WERI-Rb-1 (cell line): ENCODE measurements around the gene TMEM127.

Experiments
- DNase-seq: peaks from one replicate; pipeline ENCODE4 v3.0.0-alpha.2; 2020
- H3K27ac ChIP-seq: fragments of 250-450 bp; sonication (Bioruptor Pico); 2 replicates; pipeline ENCODE4 v1.5.1; 2020; ENCODE audit warnings: mild to moderate bottlenecking, moderate library complexity
- H3K27me3 ChIP-seq: fragments of 250-450 bp; sonication (Bioruptor Pico); 2 replicates; pipeline ENCODE4 v1.5.1; 2021; ENCODE audit warnings: mild to moderate bottlenecking, low read depth, moderate library complexity; ENCODE audit not compliant: insufficient read depth, severe bottlenecking
- H3K36me3 ChIP-seq: fragments of 250-450 bp; sonication (Bioruptor Pico); 2 replicates; pipeline ENCODE4 v1.5.1; 2020; ENCODE audit warnings: mild to moderate bottlenecking, moderate library complexity
- H3K4me3 ChIP-seq: 2 replicates; pipeline ENCODE4 v1.5.1; 2011; ENCODE audit warnings: low read depth, mild to moderate bottlenecking, control low read depth, low read length
- H3K9me3 ChIP-seq: fragments of 250-450 bp; sonication (Bioruptor Pico); 2 replicates; pipeline ENCODE4 v1.5.1; 2021; ENCODE audit warnings: mild to moderate bottlenecking, moderate library complexity; ENCODE audit not compliant: severe bottlenecking
- CTCF ChIP-seq: IDR thresholded peaks from 2 replicates; pipeline ENCODE4 v1.5.1; 2011; ENCODE audit warnings: low read depth, mild to moderate bottlenecking, control low read depth, inconsistent platforms, low read length

TMEM127 gene

DNA sequence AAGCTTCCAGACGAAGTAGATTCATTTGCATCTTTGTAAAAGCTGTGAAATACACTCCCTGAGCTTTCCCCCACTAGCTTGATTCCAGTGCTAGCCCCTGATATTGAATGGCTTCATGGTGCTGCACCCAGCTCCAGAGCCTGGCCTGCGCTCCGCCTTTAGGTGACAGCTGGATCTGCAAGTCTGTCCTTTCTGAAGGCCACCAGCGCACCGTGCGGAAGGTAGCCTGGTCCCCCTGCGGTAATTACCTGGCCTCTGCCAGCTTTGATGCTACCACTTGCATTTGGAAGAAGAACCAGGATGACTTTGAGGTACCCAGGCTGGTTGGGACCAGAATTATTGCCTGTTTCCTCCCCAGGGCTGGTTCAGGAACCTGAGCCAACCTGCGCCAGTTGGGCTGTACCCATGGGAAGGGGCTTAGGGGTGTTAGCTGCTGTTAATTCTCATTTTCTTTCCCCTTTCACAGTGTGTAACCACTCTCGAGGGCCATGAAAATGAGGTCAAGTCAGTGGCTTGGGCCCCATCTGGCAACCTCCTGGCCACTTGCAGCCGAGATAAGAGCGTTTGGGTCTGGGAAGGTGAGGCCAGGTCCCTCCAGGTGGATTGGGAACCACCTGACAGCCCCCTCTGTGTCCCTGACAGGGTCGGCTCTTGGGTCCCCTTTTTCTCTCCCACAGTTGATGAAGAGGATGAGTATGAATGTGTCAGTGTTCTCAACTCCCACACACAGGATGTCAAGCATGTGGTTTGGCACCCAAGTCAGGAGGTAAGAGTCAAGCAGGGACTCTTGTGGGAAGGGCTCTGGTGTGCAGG is 1.6 kb upstream of the TMEM127 start:
- no peak overlapping the region for H3K27ac ChIP-seq
- H3K27me3 ChIP-seq, result no peaks in the 10 kb centered on the region
- TF ChIP-seq CTCF, result peak; percentile 68
- peak overlapping the region; percentile 53; the same call in 1 of the 2 replicates for H3K4me3 ChIP-seq
- H3K36me3 ChIP-seq, result peaks cover 53% of the 10 kb centered on the region
- DNase-seq, result peak; percentile 69
- no peaks in the 10 kb centered on the region for H3K9me3 ChIP-seq

DNA sequence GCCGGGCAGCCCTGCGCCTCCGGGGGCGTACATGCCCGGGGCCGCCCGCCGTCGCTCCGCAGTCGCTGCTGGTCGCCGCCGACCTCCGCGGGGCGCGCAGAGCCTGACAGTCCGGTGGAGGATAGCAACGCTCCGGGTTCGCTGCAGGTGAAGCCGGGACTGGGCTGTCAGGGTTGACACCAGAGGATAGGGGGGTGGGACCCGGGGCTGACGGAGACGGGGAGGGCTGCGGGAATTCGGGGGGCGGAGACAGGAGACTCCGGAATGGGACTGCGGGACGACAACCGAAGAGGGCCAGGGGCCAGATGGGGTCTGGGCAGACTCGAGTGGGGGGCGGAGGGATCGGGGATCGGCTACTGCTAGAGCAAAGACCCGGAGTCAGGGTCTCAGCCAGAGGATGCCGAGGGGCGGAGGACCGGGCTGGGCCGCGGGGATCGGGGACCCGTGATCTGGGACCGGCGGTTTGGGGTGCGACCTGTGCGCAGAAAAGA is 403 bp downstream of the TMEM127 start:
- no peak for TF ChIP-seq CTCF
- Histone ChIP-seq H3K27ac (peak overlapping the region; percentile 83), H3K4me3 (peak overlapping the region; percentile 53), H3K27me3 (no peaks in the 10 kb centered on the region), H3K36me3 (peaks cover 47% of the 10 kb centered on the region), H3K9me3 (no peaks in the 10 kb centered on the region)
- DNase-seq, result peak; percentile 75

- peaks cover 47% of the 10 kb centered on the region for H3K36me3 ChIP-seq
- DNase-seq, result peak; percentile 67
- H3K27me3 ChIP-seq, result no peaks in the 10 kb centered on the region
- no peaks in the 10 kb centered on the region for H3K9me3 ChIP-seq
- peak; percentile 51; the same call in 1 of the 2 replicates for TF ChIP-seq CTCF
- peak overlapping the region; percentile 53 for H3K4me3 ChIP-seq
- H3K27ac ChIP-seq, result peak overlapping the region; percentile 83
Observed at GRCh38 chr2:96264656-96265348, 995 bp downstream of the TMEM127 start.

DNA sequence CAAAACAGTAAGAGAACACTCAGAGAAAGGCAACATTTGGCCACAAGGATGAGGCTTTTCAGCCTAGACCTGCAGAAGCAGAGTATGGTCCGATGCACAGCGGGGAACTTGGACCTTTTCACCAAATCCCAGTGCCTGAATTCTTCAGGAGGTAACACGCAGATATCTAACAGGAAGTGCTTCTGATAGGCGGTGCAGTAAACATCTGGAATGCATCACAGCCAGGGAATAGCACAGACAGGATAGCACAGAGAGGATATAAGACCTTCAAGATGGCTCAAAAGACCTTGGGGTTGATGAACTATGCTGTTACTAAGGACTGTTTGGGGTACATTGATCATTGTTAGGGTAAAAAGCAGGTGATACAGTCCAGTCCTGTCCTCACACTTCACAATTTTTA is 1.7 kb downstream of the TMEM127 start:
- H3K27ac ChIP-seq, result no peak overlapping the region
- H3K4me3 ChIP-seq, result peak overlapping the region; percentile 53
- peaks cover 43% of the 10 kb centered on the region for H3K36me3 ChIP-seq
- no peak for DNase-seq
- no peak for TF ChIP-seq CTCF
- H3K9me3 ChIP-seq, result no peaks in the 10 kb centered on the region
- no peaks in the 10 kb centered on the region for H3K27me3 ChIP-seq

DNA sequence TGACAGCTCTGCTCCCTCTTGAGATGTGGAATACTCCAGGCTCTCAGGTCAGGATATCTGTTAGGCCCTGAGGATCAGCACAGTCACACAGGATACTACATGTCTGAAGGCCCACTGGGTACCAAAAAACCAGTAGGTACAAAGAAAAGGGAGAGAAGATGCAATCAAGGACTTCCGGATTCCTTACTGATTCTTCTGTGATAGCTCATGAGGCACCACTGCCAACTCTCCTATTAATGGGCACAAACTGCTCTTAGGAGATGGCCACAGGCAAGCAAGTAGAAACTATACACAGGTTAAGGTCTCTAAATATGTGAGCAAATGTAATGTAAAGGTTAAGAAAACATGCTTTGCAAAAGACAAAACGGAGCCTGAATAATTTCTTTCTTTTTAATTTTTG is 3.5 kb downstream of the TMEM127 start:
- Histone ChIP-seq H3K4me3 (no peak overlapping the region), H3K9me3 (no peaks in the 10 kb centered on the region), H3K36me3 (peaks cover 31% of the 10 kb centered on the region), H3K27ac (no peak overlapping the region), H3K27me3 (no peaks in the 10 kb centered on the region)
- no peak for DNase-seq
- no peak for TF ChIP-seq CTCF
